Body of pancreas (tissue), 4 donors: ENCODE data around the gene UBE2E1. TPM values are rescaled to one million over a fixed set of nuclear protein-coding genes. Genes with fewer than 3 reads are reported as not detected.

Experiments
- ATAC-seq: fragments of 150-250 bp; one replicate; pipeline ENCODE4 v1.9.1; 2016
- DNase-seq, 4 donors: peaks; one replicate each; pipeline ENCODE4 v3.0.0-alpha.2; 2019
- H3K27ac ChIP-seq, 4 donors: fragments of 200-600 bp; sonication (generic); 1 replicate in 3 of 4; 2 replicates in 1 of 4; pipeline versions ENCODE4 v1.5.1 to v1.6.1; 2016 to 2019; ENCODE audit warnings: mild to moderate bottlenecking in 1 of 4, mixed read lengths in 1 of 4, moderate library complexity in 1 of 4
- H3K27me3 ChIP-seq, 2 donors: fragments of 200-600 bp; sonication (generic); one replicate each; pipeline ENCODE4 v1.6.0; 2016; ENCODE audit warnings: mild to moderate bottlenecking in 1 of 2
- H3K36me3 ChIP-seq, 2 donors: fragments of 200-600 bp; sonication (generic); replicated peaks in 1 of 2; 2 replicates each; pipeline ENCODE4 v1.5.1; 2016; ENCODE audit warnings: low read depth in 2 of 2; ENCODE audit not compliant: insufficient read depth in 1 of 2
- H3K4me1 ChIP-seq: fragments of 200-600 bp; sonication (generic); one replicate; pipeline ENCODE4 v1.6.0; 2016
- H3K4me3 ChIP-seq, 2 donors: fragments of 200-600 bp; sonication (generic); 1 replicate in 1 of 2; 2 replicates in 1 of 2; pipeline ENCODE4 v1.5.1; 2016 to 2019
- H3K9me3 ChIP-seq, 3 donors: fragments of 200-600 bp; sonication (generic); 1 replicate in 2 of 3; 2 replicates in 1 of 3; pipeline ENCODE4 v1.5.1; 2016
- CTCF ChIP-seq, 7 experiments: fragments of 450-650 bp in 4 of 7; fragments of 200-600 bp in 3 of 7; sonication (generic) in 3 of 7; IDR thresholded peaks; one replicate each; pipeline ENCODE4 v1.5.1; 2016 to 2019; ENCODE audit warnings: antibody characterized with exemption in 7 of 7
- POLR2A ChIP-seq, 3 donors: fragments of 450-650 bp; IDR thresholded peaks; one replicate each; pipeline ENCODE4 v1.6.1; 2016; ENCODE audit warnings: antibody characterized with exemption in 3 of 3, mild to moderate bottlenecking in 2 of 3
- WGBS, 2 donors: methylation state at CpG; one replicate each; pipeline ENCODE4 v1.1.5; 2017; 5-methylcytosine and 5-hydroxymethylcytosine counted together
- intact Hi-C: fragments of 100-400 bp; cut with DNase I; formaldehyde crosslinking; loops from one replicate; pipeline ENCODE4 v1.15.1; 2023
- total RNA-seq, 2 donors: library from RNA; depleted of rRNA; stranded (reverse); fragments of >200 nt; gene quantifications; one replicate each; pipeline ENCODE4 v1.1.0, GENCODE V29; 2016

The UBE2E1 gene
- total RNA-seq, 2 donors from 2014 or later = 21.1 to 30.9 TPM

- Histone ChIP-seq H3K36me3 (no peaks in the 10 kb centered on the region), H3K4me3 (peak overlapping the region; percentile 64 to 90), H3K9me3 (no peaks in the 10 kb centered on the region), H3K27ac (peak overlapping the region; percentile 69 to 83 (median 73)), H3K4me1 (peaks cover 23% of the 10 kb centered on the region), H3K27me3 (no peaks in the 10 kb centered on the region)
- ATAC-seq = peak; percentile 4
- intact Hi-C loops = no loop called here
- peak; percentile 19 to 39 (median 21) for DNase-seq
- no peak for TF ChIP-seq CTCF (IDR thresholded peaks at IDR 0.05)
- TF ChIP-seq POLR2A (IDR thresholded peaks at IDR 0.05) = peak in 2 of 3 donors; percentile 23 to 24
- WGBS, 2 donors = 1% methylated on average over 40 to 64 of the region's 71 CpGs
Observed at GRCh38 chr3:23806534-23807423, 1.0 kb downstream of the UBE2E1 start.

GRCh38 chr3:23807424-23808015, 1.8 kb downstream of the UBE2E1 start:
- intact Hi-C loops = no loop called here
- no peak for ATAC-seq
- peaks cover 23% of the 10 kb centered on the region for H3K4me1 ChIP-seq

GRCh38 chr3:23808525-23808924, 2.8 kb downstream of the UBE2E1 start:
- H3K9me3 ChIP-seq = no peaks in the 10 kb centered on the region
- peaks cover 23% of the 10 kb centered on the region for H3K4me1 ChIP-seq
- DNase-seq (no peak), ATAC-seq (no peak)
- no peak overlapping the region for H3K27ac ChIP-seq
- H3K27me3 ChIP-seq = no peaks in the 10 kb centered on the region
- H3K36me3 ChIP-seq = no peaks in the 10 kb centered on the region
- TF ChIP-seq POLR2A (IDR thresholded peaks at IDR 0.05) (no peak), CTCF (IDR thresholded peaks at IDR 0.05) (no peak)
- no peak overlapping the region for H3K4me3 ChIP-seq
- WGBS, 2 donors = 66 to 71% methylated on average over 5 of the region's 5 CpGs
- intact Hi-C loops = no loop called here

More at GRCh38 chr3:23807424-23808015, 1.8 kb downstream of the UBE2E1 start:
- TF ChIP-seq POLR2A (IDR thresholded peaks at IDR 0.05) (no peak), CTCF (IDR thresholded peaks at IDR 0.05) (no peak)
- Histone ChIP-seq H3K36me3 (no peaks in the 10 kb centered on the region), H3K27ac (peak overlapping the region in 3 of 4 donors; percentile 18 to 83 (median 69)), H3K4me3 (peak overlapping the region in 1 of 2 donors; percentile 64), H3K9me3 (no peaks in the 10 kb centered on the region), H3K27me3 (no peaks in the 10 kb centered on the region)
- WGBS, 2 donors = 23 to 37% methylated on average over 5 of the region's 5 CpGs
- no peak for DNase-seq

GRCh38 chr3:23809294-23809693, 3.5 kb downstream of the UBE2E1 start:
- Histone ChIP-seq H3K4me1 (peaks cover 23% of the 10 kb centered on the region), H3K4me3 (no peak overlapping the region), H3K36me3 (no peaks in the 10 kb centered on the region), H3K27ac (peak overlapping the region in 1 of 4 donors; percentile 85), H3K27me3 (no peaks in the 10 kb centered on the region), H3K9me3 (no peaks in the 10 kb centered on the region)
- intact Hi-C loops = no loop called here
- DNase-seq (no peak), ATAC-seq (no peak)
- 48 to 54% methylated on average over 2 of the region's 2 CpGs for WGBS, 2 donors
- TF ChIP-seq CTCF (IDR thresholded peaks at IDR 0.05) = no peak
- TF ChIP-seq POLR2A (IDR thresholded peaks at IDR 0.05) = no peak
